Peyer's patch (tissue), 4 donors: Measurements from ENCODE around the gene HELZ. TPM values are rescaled to one million over a fixed set of nuclear protein-coding genes. Genes with fewer than 3 reads are reported as not detected.

ENCODE experiments used
- DNase-seq, 3 donors: peaks; one replicate each; pipeline ENCODE4 v3.0.0-alpha.2; 2017 to 2019
- H3K27ac ChIP-seq, 4 donors: fragments of 200-600 bp; sonication (generic); one replicate each; pipeline ENCODE4 v1.5.1; 2016 to 2019
- H3K27me3 ChIP-seq, 2 donors: fragments of 200-600 bp; sonication (generic); one replicate each; pipeline ENCODE4 v1.5.1; 2019
- H3K36me3 ChIP-seq, 3 donors: fragments of 200-600 bp; sonication (generic); one replicate each; pipeline ENCODE4 v1.5.1; 2016 to 2019
- H3K4me1 ChIP-seq, 4 donors: fragments of 200-600 bp; sonication (generic); one replicate each; pipeline ENCODE4 v1.5.1; 2016 to 2019
- H3K4me3 ChIP-seq, 4 donors: fragments of 200-600 bp; sonication (generic); 1 replicate in 3 of 4; 2 replicates in 1 of 4; pipeline ENCODE4 v1.5.1; 2016 to 2019; ENCODE audit warnings: mild to moderate bottlenecking in 1 of 4
- H3K9me3 ChIP-seq, 4 donors: fragments of 200-600 bp; sonication (generic); one replicate each; pipeline ENCODE4 v1.5.1; 2016 to 2019; ENCODE audit warnings: mild to moderate bottlenecking in 1 of 4
- CTCF ChIP-seq, 6 experiments: fragments of 450-650 bp in 4 of 6; fragments of 200-600 bp in 2 of 6; sonication (generic) in 1 of 6; IDR thresholded peaks; one replicate each; pipeline ENCODE4 v1.5.1; 2017 to 2019; ENCODE audit warnings: antibody characterized with exemption in 6 of 6, mild to moderate bottlenecking in 3 of 6, moderate library complexity in 1 of 6
- POLR2A ChIP-seq, 2 donors: fragments of 450-650 bp; IDR thresholded peaks; one replicate each; pipeline ENCODE4 v1.5.1; 2017; ENCODE audit warnings: antibody characterized with exemption in 2 of 2, mild to moderate bottlenecking in 2 of 2, moderate library complexity in 2 of 2
- total RNA-seq, 4 donors: library from RNA; depleted of rRNA; stranded (reverse); fragments of >200 nt; gene quantifications; one replicate each; pipeline ENCODE4 v1.1.0, GENCODE V29; 2016

Gene HELZ
- total RNA-seq, 4 donors from 2014 or later, result 37.1 to 124 (median 58.8) TPM

GRCh38 chr17:67050471-67051154 is 194.4 kb downstream of the HELZ start:
- Histone ChIP-seq H3K36me3 (no peaks in the 10 kb centered on the region), H3K4me3 (no peak overlapping the region), H3K27ac (no peak overlapping the region), H3K4me1 (no peaks in the 10 kb centered on the region), H3K27me3 (no peaks in the 10 kb centered on the region), H3K9me3 (peaks cover 0 to 14% (median 3%) of the 10 kb centered on the region in 4 donors)
- no peak for TF ChIP-seq CTCF (IDR thresholded peaks at IDR 0.05)
- no peak for TF ChIP-seq POLR2A (IDR thresholded peaks at IDR 0.05)
- peak in 1 of 3 donors; percentile 10 for DNase-seq

GRCh38 chr17:67050066-67050465 is 194.9 kb downstream of the HELZ start:
- Histone ChIP-seq H3K9me3 (peaks cover 0 to 14% (median 3%) of the 10 kb centered on the region in 4 donors), H3K27ac (no peak overlapping the region), H3K4me3 (no peak overlapping the region), H3K36me3 (no peaks in the 10 kb centered on the region), H3K27me3 (no peaks in the 10 kb centered on the region), H3K4me1 (no peaks in the 10 kb centered on the region)
- no peak for DNase-seq
- TF ChIP-seq CTCF (IDR thresholded peaks at IDR 0.05), result no peak
- TF ChIP-seq POLR2A (IDR thresholded peaks at IDR 0.05), result no peak

GRCh38 chr17:67049025-67049739 is 195.8 kb downstream of the HELZ start:
- Histone ChIP-seq H3K4me3 (no peak overlapping the region), H3K36me3 (no peaks in the 10 kb centered on the region), H3K4me1 (no peaks in the 10 kb centered on the region), H3K27me3 (no peaks in the 10 kb centered on the region), H3K27ac (no peak overlapping the region), H3K9me3 (peaks cover 0 to 14% (median 3%) of the 10 kb centered on the region in 4 donors)
- TF ChIP-seq POLR2A (IDR thresholded peaks at IDR 0.05) (no peak), CTCF (IDR thresholded peaks at IDR 0.05) (no peak)
- no peak for DNase-seq

- TF ChIP-seq CTCF (IDR thresholded peaks at IDR 0.05) (no peak), POLR2A (IDR thresholded peaks at IDR 0.05) (no peak)
- Histone ChIP-seq H3K9me3 (peaks cover 0 to 14% (median 3%) of the 10 kb centered on the region in 4 donors), H3K4me1 (no peaks in the 10 kb centered on the region), H3K27ac (no peak overlapping the region), H3K27me3 (no peaks in the 10 kb centered on the region), H3K36me3 (no peaks in the 10 kb centered on the region), H3K4me3 (no peak overlapping the region)
- DNase-seq, result no peak
These were observed 197.6 kb downstream of the HELZ start for GRCh38 chr17:67047382-67047781.

GRCh38 chr17:67046398-67046797 is 198.6 kb downstream of the HELZ start:
- H3K4me3 ChIP-seq, result no peak overlapping the region
- no peaks in the 10 kb centered on the region for H3K36me3 ChIP-seq
- TF ChIP-seq POLR2A (IDR thresholded peaks at IDR 0.05) (no peak), CTCF (IDR thresholded peaks at IDR 0.05) (no peak)
- DNase-seq, result peak in 2 of 3 donors; percentile 70 to 80
- peaks cover 0 to 14% (median 3%) of the 10 kb centered on the region in 4 donors for H3K9me3 ChIP-seq
- H3K27ac ChIP-seq, result peak overlapping the region in 2 of 4 donors; percentile 34 to 45
- no peaks in the 10 kb centered on the region for H3K27me3 ChIP-seq
- no peaks in the 10 kb centered on the region for H3K4me1 ChIP-seq
